ENCODE data around the gene STAT1.
"Not testable (repeated sequence)": the region's sequence is repeated elsewhere in the genome, so short reads cannot be mapped to it uniquely, and the experiment has no call there.

STAT1 gene

DNA sequence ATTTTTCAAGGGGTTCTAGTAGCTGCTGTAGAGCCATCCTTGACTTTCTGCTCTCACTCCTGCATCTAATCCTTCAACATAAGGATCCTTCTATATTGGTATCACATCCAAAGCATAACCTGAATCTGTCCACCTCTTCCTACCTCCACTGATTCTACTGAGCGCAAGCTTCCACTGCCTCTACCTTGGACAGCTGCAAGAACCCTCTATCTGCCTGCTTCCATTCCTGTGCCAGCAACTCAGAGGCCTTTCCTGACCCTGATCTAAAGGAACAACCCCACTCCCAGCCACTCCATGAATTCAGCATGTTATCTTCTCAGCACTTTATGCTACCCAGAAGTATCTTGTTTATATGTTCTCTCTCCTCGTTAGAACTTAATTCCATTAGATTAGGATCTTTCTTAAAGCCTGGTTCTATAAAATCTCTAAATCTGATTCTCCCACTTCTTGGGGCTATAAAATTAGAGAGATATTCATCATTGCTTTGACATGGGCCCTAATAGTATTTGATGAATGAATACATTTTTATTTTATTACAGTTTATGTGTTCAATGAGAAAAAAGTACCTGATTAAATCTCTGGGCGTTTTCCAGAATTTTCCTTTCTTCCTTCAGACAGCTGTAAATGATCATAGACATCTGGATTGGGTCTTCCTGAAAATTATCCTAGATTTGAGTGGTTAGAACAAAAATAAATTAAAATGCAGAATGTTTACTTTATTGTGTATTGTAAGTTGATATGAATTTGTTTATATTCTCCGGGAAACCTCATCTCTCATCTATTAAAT lies 6.8 kb downstream of the STAT1 start:
- DNase-seq (ENCODE audit: low read depth in 3 of 3), result no peak

DNA sequence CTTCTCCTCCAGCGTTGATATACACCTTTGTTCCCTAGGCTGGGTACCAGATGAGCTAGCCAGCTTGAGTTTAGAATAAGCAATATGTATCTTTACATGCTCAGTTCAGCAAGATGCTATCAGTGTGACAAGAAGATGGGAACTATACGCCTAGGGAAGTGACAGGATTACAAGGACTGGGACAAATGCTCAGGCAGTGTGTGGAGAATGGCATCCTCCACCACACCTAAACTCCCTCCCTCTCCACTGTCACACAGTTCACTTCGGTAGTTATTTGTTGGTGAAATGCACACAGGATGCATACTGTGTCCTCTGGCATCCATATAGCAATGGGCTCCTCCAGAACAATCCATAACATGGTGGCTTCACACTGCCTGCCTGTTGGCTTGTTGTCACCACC lies 7.7 kb downstream of the STAT1 start:
- no peak for DNase-seq (ENCODE audit: low read depth in 3 of 3)

DNA sequence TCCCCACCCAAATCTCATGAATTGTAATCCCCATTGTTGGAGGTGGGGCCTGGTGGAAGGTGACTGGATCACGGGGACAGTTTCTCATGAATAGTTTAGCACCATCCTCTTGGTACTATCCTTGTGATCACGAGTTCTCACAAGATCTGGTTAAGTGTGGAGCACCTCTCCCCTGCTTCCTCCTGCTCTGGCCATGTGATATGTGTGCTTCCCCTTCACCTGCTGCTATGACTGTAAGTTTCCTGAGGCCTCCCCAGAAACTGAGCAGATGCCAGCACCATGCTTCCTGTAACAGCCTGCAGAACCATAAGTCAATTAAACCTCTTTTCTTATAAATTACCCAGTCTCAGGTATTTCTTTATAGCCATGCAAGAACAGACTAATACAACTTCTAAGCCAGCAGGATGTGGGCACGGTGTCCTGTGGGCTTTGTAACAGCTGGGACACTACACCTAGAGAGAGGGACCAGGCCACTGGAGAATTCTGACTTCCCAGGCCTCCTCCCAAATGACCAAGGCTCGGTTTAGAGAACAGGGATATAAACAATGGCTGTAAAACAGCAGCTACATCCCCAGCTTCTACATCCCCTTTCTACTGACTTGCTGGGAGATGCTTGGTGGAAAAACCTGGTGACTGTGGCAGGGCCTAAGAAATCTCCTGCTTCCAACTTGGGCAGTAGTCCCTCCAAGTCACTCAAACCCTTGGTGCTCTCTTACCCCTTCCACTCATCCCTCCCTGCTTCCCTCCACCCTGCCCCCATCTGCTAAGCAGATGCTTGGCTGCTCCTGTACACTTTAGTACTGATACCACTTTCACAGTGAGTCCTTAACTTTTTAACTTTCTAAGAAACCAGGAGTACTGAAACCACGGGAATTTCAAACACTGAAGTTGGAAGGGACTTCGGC lies 10.3 kb downstream of the STAT1 start:
- DNase-seq (ENCODE audit: low read depth in 3 of 3), result no peak

DNA sequence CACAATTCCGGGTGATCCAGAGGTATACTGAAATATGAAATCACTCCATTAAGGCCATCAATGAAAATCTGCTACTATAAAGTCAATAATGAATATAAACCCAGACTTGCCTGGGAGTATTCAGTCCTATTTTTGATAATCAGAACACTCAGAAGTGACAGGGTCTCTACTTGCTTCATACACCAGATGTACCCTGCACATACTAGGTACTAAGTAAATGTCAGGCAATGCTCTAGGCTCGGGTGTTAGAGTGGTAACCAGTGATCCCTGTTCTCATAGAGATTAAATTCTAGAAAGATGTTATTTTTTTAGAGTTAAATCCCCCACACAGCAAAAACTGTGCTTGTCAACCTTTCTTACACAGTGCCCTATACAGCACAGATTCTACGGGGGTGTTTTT lies 12.3 kb downstream of the STAT1 start:
- DNase-seq (ENCODE audit: low read depth in 3 of 3), result no peak

DNA sequence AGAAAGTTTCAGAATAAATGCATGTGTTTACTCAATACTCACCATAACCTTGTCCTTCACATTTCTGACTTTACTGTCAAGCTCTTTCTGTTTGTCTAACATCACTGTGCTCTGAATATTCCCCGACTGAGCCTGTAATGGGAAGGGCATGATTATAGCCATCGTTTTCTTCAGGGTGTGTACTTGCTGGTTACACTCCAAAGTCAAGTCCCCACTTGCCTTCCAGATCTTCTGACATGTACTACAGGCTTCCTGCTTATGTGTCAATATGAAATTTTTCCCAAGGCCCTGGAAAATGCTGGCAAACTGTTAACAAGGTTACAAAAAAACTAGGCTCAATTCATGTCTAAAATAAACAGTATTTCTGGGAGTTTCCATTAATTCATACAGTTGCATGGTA lies 12.9 kb downstream of the STAT1 start:
- DNase-seq (ENCODE audit: low read depth in 3 of 3), result no peak

DNA sequence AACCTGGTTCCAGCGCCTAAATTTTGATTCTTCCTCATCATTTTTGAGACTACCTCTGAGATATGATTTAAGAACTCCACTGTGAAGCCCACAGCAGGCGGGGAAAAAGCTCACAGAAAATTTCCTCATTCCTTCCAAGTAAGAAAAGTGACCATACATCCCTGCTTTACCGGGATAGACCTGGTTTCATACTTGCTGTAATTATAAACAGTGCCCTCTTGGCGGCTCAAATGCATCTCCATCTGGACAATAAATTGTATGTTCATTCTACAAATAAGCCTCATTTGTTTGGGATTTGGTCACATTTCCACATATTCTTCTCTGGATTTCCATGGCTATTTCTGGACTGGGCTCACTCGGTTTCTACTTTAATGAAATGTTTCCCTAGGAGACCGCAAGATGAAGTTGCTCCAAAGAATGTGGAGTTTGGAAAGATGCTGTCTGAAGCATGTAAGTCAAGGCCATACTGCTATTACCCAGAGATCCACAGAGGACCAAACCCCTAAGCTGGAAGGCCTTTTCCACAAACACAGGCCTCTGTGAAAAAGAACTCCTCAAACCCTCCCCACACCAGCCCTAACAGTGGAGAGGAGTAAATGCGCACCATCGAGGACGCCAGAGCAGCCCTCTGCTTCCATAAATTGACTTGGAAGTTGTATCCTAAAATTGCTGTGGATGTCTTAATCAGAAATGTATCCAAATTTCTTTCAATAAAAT lies 13.9 kb downstream of the STAT1 start:
- no peak for DNase-seq (ENCODE audit: low read depth in 3 of 3)

DNA sequence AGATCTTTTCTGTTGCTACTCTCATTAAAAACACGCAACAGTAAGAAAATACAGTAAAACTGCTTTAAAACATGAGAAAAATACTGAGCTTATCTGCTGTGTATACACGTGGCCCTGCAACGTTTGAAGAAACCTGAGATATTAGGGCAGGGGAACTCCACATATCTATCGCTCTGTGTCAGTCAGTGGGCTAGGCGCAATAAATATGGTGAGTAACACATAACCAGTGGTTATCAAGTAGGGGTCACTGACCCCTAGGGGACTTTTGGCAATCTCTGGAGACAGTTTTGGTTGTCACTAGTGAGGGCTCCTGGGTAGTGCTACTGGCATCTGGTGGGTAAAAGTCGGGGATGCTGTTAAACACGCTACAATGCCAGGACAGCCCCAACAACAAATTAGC lies 14.9 kb downstream of the STAT1 start:
- DNase-seq (ENCODE audit: low read depth in 3 of 3), result no peak

DNA sequence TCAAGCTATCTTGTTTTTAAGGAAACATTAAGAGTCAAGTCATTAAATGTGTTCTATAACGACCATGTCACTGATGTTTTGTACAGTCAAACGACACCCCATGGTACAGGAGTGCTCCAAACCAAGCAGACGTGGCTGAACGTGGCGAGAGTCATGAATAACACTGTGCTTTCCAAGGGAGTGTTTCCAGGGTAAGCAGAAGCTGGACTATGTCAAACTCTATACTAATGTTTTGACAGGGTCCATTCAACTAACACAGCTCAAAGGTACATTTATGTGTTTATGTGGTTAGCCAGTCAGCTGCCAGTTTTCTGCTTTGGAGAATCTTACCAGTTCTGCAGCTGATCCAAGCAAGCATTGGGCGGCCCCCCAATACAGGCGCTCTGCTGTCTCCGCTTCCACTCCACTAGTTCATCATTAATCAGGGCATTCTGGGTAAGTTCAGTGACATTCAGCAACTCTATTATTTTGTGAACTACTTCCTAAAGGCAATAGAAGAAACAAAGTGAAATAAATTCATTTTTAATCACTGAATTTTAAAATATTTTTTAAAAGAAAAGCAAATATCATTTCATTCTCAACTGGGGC lies 16.4 kb downstream of the STAT1 start:
- no peak for DNase-seq (ENCODE audit: low read depth in 3 of 3)

DNA sequence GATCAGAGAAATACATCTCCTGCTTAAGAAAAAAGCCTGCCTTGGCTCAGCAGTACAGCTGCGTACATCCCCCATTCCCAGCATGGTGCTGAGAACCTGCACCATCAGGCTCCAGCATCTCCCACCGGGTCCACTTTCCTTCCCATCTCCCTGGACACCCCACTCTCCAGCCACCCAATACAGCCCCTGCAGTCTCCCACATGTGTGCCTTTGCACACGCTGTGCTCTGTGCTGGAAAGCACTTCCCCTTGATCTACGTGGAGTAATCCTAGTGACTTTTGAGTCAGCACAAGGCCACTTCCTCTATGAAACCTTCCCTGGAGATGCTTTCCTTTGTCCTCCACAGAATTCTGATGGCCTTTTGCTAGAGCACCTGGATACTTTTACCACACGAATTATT lies 17.0 kb downstream of the STAT1 start:
- DNase-seq (ENCODE audit: low read depth in 3 of 3), result no peak

DNA sequence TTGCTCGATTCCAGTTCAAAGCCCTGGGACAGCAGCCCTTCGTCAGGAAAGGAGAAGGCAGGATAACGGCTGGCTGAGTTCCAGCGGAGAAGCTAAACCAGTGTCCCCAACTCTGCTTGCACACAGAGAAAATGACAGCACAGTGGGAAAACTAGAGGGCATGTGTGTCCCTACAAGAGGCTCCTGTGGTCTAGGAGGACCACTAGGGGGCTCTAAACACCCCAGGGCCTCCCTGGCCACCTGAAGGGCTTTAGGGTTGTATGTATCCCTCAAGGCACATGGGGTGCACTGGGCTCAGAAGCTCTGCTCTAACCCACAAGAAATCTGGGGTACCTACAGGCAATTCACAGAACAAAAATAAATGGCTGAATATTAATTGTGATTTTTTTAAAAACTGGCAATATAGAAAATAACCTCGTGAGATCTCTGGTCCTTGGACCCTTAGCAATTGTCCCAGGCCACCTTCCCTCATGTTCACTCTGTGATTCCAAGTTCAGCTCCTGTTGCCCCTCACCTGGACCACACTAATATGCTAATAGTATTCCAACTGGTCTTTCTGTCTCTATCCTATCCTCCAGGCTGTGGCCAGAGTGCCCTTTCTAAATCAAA lies 17.5 kb downstream of the STAT1 start:
- DNase-seq (ENCODE audit: low read depth in 3 of 3), result no peak

DNA sequence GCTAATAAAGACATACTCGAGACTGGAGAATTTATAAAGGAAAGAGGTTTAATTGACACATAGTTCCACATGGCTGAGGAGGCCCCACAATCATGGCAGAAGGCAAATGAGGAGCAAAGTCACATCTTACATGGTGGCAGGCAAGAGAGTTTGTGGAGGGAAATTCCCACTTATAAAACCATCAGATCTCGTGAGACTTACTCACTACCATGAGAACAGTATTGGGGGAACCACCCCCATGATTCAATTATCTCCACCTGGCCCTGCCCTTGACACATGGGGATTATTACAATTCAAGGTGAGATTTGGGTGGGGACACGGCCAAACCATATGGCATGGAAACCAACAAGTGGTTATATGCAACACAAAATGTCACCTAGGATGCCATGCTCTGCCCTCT lies 18.7 kb downstream of the STAT1 start:
- DNase-seq (ENCODE audit: low read depth in 3 of 3), result not testable (repeated sequence)

DNA sequence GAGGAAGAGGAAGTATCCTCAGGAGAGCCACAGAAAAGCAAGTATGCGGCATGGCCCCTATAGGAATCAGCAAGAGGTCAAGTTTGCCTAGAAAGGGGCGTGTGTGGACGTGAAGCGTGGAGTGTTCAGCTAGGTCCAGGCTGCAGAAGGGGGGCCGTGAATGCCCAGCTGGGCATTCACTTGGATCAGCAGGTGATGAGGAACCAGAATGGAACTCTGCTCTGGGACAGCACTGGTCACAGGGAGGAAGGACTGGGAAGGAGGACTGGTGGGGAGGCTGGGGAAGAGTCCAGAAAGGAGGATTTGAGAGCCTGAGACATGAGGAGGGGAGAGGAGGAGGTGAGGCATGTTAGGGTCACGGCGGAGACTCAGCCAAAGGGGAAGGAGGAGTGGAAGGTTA lies 19.8 kb downstream of the STAT1 start:
- DNase-seq (ENCODE audit: low read depth in 3 of 3), result no peak

DNA sequence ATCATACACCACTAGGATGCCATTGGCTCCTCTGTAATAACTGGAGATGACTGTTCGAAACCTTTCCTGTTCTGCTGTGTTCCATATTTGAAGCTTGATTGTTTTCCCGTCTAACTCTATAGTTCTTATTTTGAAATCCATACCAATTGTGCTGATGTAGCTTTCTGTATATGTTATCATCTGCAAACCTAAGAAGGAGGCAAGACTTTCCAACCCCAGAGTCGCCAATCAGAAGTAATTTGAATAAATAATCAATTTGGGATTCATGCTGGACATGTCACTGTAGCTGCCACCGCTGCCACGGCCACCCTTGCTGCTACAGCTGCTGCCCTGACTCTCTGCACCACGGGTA lies 20.7 kb downstream of the STAT1 start:
- no peak for DNase-seq (ENCODE audit: low read depth in 3 of 3)

DNA sequence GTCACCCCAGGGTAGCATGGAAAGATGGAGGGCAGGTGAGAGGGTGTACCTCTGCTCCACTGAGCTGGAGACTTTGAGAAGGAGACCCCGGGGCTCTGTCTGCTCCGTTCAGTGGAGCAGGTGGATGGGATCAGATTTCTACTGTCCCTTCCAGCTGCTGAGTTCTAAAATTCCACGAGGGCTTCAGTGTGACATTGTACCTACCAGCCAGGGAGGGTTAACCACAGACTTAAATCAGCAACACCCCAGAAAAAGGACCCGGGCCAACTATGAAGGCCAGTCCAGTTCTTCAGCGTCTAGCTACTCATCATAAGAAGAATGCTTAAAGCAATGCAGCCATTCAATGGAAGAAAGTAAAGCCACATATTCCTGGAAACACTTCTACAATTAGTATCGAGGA lies 23.8 kb downstream of the STAT1 start:
- no peak for DNase-seq (ENCODE audit: low read depth in 3 of 3)

DNA sequence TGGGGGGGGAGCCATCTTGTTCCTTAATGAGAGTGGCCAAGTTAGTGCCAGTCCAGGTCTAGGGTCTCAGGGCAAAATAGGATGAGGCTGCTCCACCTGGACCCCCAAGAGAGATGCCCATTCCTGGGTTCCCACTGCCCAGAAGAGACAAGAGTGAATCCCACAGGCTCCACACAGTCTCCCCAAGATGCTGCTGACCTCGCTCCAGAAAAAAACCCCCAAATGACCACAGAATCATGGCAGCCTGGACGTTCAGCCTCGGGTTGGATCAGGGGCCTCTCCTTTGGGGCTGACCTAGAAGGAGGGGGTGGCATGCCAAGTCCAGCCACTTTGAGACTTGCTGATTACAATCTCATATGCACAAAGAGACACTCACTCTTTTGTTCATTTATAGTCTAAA lies 25.1 kb downstream of the STAT1 start:
- no peak for DNase-seq (ENCODE audit: low read depth in 3 of 3)

DNA sequence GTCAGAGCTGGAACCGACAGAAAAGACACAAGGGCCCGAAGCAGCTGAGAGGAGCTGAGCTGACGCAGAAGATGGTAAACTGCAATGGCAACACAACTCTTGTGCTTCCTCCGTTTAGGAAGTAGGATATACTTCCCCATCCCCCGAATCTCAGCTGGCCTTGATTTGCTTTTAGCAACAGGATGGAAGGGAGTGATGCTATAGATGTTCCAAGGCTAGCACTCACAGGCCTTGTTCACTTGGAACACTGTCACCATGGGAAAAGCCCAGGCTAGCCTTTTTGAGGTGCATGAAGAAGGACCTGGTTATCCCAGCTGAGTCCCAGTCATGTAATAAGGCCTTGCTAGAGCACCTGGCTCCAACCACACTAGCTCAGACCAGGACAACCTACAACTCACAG lies 26.0 kb downstream of the STAT1 start:
- DNase-seq (ENCODE audit: low read depth in 3 of 3), result no peak

DNA sequence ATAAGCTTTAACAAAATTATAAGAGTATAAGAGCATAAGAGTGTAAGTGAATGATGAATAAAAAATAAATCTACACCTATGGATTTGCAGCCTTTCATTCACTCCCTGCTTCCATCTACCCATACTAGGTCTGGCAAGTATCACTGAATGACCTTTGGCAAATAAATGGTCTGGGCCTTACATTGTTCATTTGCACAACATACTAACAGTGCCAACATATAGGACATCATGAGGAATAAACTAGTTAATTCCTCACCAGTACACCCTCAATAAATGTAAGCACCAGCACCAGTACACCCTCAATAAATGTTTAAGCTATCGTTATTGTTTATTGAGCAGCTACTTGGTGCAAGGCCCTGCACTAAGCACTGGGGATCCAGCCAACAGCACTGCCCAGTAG lies 26.9 kb downstream of the STAT1 start:
- DNase-seq (ENCODE audit: low read depth in 3 of 3), result no peak

DNA sequence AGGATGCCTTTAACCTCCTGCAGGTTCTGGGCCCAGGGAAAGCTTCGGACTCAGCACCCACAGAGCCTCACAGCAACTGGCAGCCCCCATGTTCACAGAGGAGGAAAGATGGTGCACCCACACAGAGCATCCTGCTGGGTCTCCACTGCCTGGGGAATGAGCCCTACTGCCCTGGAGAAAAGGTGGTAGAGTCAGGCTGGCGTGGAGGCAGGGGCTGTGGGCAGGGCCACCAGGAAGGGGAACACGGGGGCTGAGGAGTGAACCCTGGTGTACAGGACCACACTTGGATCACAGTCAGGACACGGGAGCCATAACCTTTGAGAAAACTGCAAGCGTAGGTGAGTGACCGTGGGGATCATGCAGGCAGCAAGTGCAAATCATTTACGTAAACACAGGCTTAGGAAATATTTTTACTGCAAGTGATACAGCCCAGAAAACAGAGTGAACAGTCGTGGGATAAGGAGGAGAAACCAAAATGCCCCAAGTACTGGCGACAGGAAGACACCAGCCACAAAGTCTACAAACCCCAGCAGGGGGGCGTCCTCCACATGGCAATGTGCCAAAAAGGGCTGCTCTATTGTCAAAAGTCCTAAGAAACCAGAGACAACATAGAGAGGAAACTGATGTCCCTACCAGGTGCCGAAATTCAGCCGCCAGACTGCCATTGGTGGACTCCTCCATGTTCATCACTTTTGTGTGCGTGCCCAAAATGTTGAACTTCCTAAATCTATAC lies 27.6 kb downstream of the STAT1 start:
- no peak for DNase-seq (ENCODE audit: low read depth in 3 of 3)

DNA sequence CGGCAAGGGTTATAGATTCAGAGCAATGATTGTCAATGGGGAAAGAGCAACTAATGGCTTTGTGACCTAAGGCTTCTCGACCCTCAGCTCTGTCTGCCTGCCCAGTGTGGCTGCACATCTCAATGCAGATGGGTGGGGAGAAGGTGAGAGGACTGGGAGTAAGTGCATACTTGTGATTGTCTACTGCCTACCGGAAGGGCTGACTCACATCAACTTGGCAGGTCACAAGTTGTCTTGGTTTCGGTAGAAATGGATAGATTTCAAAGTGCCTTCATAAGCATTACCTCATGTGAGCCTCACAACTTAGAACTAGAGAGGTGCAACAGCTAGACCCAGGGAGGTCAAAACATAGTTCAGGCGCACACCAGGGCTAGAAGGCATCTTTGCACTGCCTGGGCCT lies 29.4 kb downstream of the STAT1 start:
- peak in 1 of 3 donors; percentile 21 for DNase-seq (ENCODE audit: low read depth in 3 of 3)

DNA sequence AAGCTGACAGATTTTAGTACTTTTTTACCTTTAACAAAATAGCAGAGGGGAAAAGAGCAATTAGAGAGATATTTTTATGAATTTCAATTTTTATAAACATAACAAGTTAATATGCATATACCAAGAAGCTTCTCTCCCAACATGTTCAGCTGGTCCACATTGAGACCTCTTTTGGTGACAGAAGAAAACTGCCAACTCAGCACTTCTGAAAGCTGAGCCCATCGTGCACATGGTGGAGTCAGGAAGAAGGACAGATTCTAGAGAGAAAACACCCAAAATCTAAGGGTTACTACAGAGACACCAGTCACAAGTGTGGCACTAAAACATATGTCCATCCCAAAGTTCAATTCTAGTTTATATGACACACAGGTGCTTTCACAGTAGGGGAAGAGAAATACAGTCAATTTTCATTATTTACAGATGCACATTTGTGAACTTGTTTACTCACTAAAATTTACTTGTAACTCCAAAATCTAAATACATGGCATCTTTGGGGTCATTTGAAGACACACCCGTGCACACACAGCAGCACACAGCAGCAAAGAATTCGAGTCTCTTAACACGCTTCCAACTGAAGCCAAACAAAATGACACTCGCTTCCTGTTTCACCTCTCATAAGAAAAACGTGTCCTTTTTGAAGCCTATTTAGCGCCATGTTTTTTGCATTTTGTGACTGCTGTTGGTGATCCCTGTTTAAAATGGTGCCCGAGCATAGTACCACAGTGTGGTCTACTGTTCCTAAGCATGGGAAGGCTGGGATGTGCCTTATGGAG lies 31.5 kb downstream of the STAT1 start:
- DNase-seq (ENCODE audit: low read depth in 3 of 3), result no peak

All from stimulated activated CD4-positive, alpha-beta T cell treated with anti-CD3 and anti-CD28 coated beads, TNF-alpha, amount 100 ng/mL, for 48 hours (primary cell).